PFSK-1 (cell line): ENCODE results near the gene RAD51B.

Experiments
- POLR2AphosphoS5 ChIP-seq: IDR thresholded peaks from 2 replicates; pipeline ENCODE4 v1.6.1; 2012; ENCODE audit warnings: low read depth, mild to moderate bottlenecking, control low read depth, low read length, moderate library complexity
- TF ChIP-seq, protein P1 (sequence below), 2 experiments: IDR thresholded peaks; 2 replicates each; pipeline versions ENCODE4 v1.6.1 to v1.8.0; 2011 to 2012; ENCODE audit warnings: low read depth in 2 of 2, low read length in 2 of 2, control low read depth in 1 of 2, inconsistent platforms in 1 of 2, mild to moderate bottlenecking in 1 of 2, moderate library complexity in 1 of 2; ENCODE audit not compliant: insufficient read depth in 1 of 2

DNA sequence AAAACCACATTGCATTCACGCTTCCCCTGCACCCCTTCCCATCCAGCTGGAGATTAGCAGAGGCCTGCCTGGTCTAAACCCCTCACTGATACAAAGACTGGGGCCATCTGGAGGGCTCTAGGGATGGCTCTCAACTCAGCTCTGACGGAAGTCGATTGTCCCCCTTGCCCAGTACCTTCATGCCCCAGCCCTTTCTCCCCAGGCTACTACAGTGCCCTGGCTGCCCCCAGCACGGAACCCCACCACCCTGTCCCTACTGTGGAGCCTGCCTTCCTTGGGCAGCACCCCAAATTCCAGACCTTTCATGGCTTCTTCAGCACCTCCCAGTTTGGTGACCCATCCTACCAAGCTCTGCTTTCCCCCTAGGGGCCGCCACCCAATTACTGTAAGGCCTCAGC lies 947.7 kb downstream of the RAD51B start:
- TF ChIP-seq, protein P1, sequence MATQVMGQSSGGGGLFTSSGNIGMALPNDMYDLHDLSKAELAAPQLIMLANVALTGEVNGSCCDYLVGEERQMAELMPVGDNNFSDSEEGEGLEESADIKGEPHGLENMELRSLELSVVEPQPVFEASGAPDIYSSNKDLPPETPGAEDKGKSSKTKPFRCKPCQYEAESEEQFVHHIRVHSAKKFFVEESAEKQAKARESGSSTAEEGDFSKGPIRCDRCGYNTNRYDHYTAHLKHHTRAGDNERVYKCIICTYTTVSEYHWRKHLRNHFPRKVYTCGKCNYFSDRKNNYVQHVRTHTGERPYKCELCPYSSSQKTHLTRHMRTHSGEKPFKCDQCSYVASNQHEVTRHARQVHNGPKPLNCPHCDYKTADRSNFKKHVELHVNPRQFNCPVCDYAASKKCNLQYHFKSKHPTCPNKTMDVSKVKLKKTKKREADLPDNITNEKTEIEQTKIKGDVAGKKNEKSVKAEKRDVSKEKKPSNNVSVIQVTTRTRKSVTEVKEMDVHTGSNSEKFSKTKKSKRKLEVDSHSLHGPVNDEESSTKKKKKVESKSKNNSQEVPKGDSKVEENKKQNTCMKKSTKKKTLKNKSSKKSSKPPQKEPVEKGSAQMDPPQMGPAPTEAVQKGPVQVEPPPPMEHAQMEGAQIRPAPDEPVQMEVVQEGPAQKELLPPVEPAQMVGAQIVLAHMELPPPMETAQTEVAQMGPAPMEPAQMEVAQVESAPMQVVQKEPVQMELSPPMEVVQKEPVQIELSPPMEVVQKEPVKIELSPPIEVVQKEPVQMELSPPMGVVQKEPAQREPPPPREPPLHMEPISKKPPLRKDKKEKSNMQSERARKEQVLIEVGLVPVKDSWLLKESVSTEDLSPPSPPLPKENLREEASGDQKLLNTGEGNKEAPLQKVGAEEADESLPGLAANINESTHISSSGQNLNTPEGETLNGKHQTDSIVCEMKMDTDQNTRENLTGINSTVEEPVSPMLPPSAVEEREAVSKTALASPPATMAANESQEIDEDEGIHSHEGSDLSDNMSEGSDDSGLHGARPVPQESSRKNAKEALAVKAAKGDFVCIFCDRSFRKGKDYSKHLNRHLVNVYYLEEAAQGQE (IDR thresholded peaks at IDR 0.05; ENCODE audit: insufficient read depth in 1 of 2, low read depth in 2 of 2, low read length in 2 of 2) = no peak
- no peak for TF ChIP-seq POLR2AphosphoS5
